ENCODE results near the gene SLC1A2.

GRCh38 chr11:35323076-35323868, 96.1 kb downstream of the SLC1A2 start:
- TF ChIP-seq CTCF (IDR thresholded peaks at IDR 0.05): no peak
- no peak for TF ChIP-seq EZH2phosphoT487 (IDR thresholded peaks at IDR 0.05)

Data from neural progenitor cell (in vitro differentiated cells).